ENCODE measurements around the gene TGM1. TPM values are rescaled to one million over a fixed set of nuclear protein-coding genes. Genes with fewer than 3 reads are reported as not detected.
"Not testable (repeated sequence)": the region's sequence is repeated elsewhere in the genome, so short reads cannot be mapped to it uniquely, and the experiment has no call there.

TGM1 gene
- total RNA-seq, 1 donor from 2014 or later: 10.1 TPM

DNA sequence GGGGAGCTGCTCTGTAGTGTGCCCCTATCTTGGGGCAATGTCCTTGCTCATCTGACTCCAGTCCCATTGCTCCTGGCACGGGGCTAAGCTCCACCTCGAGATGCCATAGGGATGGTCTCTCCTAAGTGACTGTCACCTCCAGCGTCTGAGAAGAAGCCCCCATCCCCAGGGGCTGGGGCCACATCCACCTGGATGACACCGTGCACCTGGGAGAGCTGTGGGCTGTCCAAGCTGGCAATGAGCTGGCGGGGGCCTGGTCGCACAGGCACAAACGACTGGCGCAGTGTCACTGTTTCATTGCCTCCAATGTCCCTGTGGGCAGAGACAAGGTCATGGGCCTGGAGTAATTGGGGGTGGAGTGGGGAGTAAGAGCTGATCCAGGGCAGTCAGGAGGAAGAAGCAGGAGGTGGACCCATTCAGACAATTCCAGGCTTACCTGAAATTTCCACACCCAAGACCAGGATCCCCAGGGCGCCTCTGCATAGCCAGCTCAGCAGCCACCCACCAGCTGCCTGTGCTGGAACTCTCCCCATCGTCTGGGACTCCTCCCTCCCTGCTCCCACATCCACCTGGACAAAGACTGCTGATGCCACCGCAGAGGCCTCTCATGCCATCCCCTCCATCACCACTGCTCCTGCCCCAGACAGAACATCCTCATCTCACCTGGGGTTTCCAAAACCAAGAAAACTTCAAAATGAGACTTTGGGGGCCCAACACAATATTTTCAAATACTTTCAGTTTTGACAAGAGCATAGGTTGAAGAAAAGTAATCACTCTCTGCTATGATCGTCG is 13.6 kb downstream of the TGM1 start:
- no peaks in the 10 kb centered on the region for H3K4me1 Mint-ChIP-seq (ENCODE audit: unreplicated experiment)
- no peak overlapping the region for H3K27ac Mint-ChIP-seq
- H3K9me3 Mint-ChIP-seq: no peaks in the 10 kb centered on the region

DNA sequence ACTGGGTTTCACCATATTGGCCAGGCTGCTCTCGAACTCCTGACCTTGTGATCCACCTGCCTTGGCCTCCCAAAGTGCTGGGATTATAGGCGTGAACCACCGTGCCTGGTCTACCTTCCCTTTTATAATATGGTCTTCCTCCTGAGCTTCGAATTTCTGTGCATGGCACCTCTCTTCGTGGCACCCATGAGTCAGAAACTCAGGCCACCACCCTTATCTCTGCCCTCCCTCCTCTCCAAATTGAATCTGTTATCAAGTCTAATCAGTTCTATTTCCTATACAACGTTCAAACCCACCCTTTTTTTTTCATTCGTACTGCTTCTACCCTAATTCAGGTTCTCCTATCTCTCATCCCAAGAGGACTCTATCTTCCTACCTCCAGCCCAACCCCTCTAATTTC is 15.6 kb downstream of the TGM1 start:
- H3K4me3 Mint-ChIP-seq: peak overlapping the region; percentile 3
- peaks cover 4% of the 10 kb centered on the region for H3K4me1 Mint-ChIP-seq (ENCODE audit: unreplicated experiment)

More for the DNA sequence above, 13.6 kb downstream of the TGM1 start:
- no peaks in the 10 kb centered on the region for H3K36me3 Mint-ChIP-seq
- no peak for DNase-seq (ENCODE audit: extremely low spot score, unreplicated experiment)
- TF ChIP-seq, protein P1, sequence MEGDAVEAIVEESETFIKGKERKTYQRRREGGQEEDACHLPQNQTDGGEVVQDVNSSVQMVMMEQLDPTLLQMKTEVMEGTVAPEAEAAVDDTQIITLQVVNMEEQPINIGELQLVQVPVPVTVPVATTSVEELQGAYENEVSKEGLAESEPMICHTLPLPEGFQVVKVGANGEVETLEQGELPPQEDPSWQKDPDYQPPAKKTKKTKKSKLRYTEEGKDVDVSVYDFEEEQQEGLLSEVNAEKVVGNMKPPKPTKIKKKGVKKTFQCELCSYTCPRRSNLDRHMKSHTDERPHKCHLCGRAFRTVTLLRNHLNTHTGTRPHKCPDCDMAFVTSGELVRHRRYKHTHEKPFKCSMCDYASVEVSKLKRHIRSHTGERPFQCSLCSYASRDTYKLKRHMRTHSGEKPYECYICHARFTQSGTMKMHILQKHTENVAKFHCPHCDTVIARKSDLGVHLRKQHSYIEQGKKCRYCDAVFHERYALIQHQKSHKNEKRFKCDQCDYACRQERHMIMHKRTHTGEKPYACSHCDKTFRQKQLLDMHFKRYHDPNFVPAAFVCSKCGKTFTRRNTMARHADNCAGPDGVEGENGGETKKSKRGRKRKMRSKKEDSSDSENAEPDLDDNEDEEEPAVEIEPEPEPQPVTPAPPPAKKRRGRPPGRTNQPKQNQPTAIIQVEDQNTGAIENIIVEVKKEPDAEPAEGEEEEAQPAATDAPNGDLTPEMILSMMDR (conservative IDR thresholded peaks at IDR 0.05): no peak
- no peak overlapping the region for H3K4me3 Mint-ChIP-seq
- peaks cover 4% of the 10 kb centered on the region for H3K27me3 Mint-ChIP-seq

DNA sequence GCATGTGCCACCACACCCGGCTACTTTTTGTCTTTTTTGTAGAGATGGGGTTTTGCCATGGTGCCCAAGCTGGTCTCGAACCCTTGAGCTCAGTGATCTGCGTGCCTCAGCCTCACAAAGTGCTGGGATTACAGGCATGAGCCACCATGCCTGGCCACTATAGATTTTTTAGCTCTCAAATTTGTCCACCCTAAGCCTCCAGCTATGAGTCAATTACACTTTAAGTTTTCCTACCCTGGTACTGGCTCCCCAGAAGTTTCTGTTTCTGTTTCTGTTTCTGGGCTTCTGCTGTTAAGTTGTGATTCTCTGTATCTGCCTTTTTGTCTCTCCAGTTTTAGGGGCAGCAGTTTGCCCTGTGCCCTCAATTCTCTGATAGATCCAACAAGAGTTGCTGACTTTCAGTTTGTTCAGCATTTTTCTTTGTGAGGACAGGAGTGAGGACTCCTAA is 16.2 kb downstream of the TGM1 start:
- Mint-ChIP-seq H3K4me3 (no peak overlapping the region), H3K27me3 (peaks cover 4% of the 10 kb centered on the region), H3K9me3 (no peaks in the 10 kb centered on the region), H3K36me3 (no peaks in the 10 kb centered on the region), H3K4me1 (ENCODE audit: unreplicated experiment) (peaks cover 4% of the 10 kb centered on the region), H3K27ac (peak overlapping the region; percentile 17)
- no peak for DNase-seq (ENCODE audit: extremely low spot score, unreplicated experiment)
- TF ChIP-seq, protein P1 (conservative IDR thresholded peaks at IDR 0.05): no peak

More for the DNA sequence above, 15.6 kb downstream of the TGM1 start:
- DNase-seq (ENCODE audit: extremely low spot score, unreplicated experiment): no peak
- Mint-ChIP-seq H3K27ac (no peak overlapping the region), H3K27me3 (peaks cover 4% of the 10 kb centered on the region), H3K36me3 (no peaks in the 10 kb centered on the region), H3K9me3 (no peaks in the 10 kb centered on the region)
- TF ChIP-seq, protein P1 (conservative IDR thresholded peaks at IDR 0.05): no peak

DNA sequence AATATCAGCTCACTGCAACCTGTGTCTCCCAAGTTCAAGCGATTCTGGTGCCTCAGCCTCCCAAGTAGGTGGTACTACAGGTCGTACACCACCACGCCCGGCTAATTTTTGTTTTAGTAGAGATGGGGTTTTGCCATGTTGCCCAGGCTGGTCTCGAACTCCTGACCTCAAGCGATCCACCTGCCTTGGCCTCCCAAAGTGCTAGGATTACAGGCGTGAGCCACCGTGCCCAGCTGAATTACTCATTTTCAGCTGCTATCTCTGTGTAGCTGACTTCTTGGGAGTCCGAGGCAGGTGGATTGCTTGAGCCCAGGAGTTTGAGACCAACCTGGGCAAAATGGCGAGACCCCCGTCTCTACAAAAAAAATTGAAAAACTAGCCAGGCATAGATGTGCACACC is 17.6 kb downstream of the TGM1 start:
- not testable (repeated sequence) for H3K4me1 Mint-ChIP-seq (ENCODE audit: unreplicated experiment); H3K36me3 Mint-ChIP-seq; DNase-seq (ENCODE audit: extremely low spot score, unreplicated experiment); H3K9me3 Mint-ChIP-seq; H3K4me3 Mint-ChIP-seq; H3K27ac Mint-ChIP-seq; H3K27me3 Mint-ChIP-seq

DNA sequence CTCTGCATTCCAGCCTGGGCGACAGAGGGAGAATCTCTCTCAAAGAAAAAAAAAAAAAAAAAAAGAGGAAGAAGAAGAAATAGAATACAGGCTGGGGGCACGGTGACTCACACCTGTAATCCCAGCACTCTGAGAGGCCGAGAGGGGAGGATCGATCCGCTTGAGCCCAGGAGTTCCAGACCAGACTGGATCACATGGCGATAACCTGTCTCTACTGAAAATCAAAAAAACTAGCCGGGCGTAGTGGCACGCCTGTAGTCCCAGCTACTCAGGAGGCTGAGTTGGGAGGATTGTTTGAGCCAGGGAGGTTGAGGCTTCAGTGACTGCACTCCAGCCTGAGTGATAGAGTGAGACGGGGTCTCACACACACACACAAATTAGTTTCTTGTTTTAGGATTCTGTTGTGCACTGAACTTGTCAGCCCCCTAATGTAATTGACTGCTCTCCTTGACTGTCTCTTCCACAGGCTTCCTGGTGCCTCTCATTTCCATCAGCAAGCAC is 19.6 kb downstream of the TGM1 start:
- no peak for DNase-seq (ENCODE audit: extremely low spot score, unreplicated experiment)
- Mint-ChIP-seq H3K4me3 (peak overlapping the region; percentile 95), H3K4me1 (ENCODE audit: unreplicated experiment) (peaks cover 13% of the 10 kb centered on the region), H3K27ac (peak overlapping the region; percentile 100), H3K36me3 (peaks cover 5% of the 10 kb centered on the region), H3K9me3 (no peaks in the 10 kb centered on the region), H3K27me3 (peaks cover 4% of the 10 kb centered on the region)
- TF ChIP-seq, protein P1 (conservative IDR thresholded peaks at IDR 0.05): no peak

DNA sequence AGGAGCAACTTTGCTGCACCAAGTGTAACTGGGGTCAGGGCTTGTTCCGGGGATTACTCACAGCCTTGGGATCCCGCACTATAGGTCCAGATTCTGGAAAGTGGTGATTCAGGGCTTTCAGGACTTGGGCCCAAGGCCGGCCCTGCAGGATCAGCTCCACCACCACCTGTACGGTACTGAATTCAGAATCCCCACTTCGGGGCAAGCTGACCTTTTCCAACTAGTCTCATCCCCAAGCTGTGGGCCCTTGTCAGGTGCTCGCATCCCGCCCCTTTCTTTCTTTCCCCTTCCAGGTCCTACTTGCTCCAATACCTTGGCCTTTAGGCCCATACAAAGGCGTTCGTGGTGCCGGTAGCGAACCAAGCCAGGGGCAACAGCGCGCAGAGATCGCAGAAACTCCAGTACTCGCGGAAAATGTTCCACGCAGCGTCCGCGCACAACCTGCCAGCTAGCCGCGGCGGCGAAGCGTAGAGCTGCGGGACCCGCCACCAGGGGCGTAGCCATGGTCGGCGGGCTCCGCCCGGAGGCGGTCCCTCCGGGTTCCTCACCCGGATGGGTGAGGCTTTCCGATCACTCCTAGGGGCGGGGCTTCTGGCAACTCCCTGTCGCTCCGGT is 21.0 kb downstream of the TGM1 start:
- Mint-ChIP-seq H3K36me3 (peaks cover 17% of the 10 kb centered on the region), H3K27me3 (no peaks in the 10 kb centered on the region), H3K27ac (peak overlapping the region; percentile 100), H3K4me3 (peak overlapping the region; percentile 95), H3K9me3 (no peaks in the 10 kb centered on the region), H3K4me1 (ENCODE audit: unreplicated experiment) (peaks cover 20% of the 10 kb centered on the region)
- TF ChIP-seq, protein P1 (conservative IDR thresholded peaks at IDR 0.05): peak; percentile 76
- peak; percentile 93 for DNase-seq (ENCODE audit: extremely low spot score, unreplicated experiment)

Data from type B pancreatic cell (in vitro differentiated cells).